ENCODE data around the gene UNKL.
A peak's percentile ranks its signal among the peaks of the same experiment; 100 is the strongest.

Gene UNKL

DNA sequence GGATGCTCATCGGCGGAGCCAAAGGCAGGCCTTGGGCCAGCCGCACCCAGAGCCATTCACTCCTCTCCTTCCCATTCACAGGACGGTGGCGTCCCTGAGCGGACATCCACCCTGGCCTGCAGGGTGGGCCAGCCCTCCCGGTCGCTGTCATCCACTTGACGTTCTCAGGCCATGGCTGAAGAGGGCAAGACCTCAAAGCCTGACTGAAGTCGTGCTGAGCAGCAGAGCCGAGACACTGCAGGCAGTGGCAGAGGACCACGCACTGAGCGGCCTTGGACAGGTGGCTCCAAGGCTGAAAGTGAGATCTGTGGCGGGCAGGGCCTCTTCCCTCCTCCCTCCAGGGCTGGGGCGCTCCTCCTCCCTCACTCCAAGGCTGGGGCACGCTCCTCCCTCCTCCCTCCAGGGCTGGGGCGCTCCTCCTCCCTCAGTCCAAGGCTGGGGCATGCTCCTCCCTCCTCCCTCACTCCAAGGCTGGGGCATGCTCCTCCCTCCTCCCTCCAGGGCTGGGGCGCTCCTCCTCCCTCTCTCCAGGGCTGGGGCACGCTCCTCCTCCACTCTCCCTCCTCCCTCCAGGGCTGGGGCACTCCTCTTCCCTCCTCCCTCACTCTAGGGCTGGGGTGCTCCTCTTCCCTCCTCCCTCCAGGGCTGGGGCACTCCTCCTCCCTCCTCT is 38.6 kb downstream of the UNKL start:
- DNase-seq (ENCODE audit: low read depth) = no peak

DNA sequence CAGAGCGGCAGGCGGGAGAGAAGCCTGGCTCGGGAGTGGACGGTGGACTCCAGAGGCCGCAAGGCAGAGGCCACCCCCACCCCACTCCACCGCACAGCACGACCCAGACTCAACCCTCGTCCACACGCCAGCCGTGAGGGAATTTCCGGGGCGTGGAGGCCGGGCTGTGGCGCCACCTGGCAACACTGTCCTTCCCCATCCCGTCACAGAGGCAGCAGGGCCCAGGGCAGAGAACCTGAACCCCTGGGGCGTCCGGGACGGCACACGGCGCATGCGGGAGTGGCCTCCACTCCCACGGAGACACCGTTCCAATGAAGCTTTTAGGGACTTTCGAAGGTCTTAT is 39.2 kb downstream of the UNKL start:
- DNase-seq (ENCODE audit: low read depth) = no peak

DNA sequence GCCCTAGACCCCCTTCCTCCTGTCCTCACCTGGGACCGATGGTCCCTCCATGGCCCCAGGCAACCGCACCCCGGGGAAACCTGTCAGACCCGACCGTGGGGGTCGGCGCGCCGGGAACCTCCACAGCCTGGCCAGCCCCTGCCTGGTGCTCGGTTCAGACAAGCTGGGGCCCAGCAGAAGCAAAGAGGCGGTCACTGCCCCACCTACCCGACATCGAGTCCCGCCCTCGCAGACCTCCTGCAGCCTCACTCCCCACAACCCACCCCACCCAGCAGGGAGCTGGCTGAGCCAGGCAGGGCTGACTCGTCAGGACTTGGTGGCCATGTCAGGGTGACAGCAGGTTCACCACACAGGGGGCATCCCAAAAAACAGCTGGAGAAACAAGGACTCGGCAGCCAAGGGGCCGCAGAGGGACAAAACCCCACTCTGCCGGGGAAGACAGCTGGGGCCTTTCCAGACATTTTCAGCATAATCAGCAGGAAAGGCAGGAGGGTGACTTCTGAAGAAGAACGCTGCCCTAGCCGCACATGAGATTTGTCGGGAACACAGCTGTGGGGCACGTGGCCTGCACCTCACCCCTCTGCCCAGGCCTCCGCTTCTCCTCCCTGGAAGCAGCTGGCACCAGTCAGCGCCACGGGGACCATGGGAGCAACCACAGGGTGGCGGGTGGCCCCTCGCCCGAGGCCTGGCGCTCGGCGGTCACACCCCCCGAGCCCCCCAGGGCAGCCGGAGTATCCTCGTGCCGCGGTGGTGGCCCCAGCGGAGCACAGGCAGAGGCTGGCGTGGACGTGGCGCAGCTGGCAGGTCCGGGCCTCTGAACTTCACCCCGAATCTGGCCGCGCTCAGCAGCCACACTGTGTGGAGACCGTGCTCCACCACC is 39.8 kb downstream of the UNKL start:
- no peak for DNase-seq (ENCODE audit: low read depth)

DNA sequence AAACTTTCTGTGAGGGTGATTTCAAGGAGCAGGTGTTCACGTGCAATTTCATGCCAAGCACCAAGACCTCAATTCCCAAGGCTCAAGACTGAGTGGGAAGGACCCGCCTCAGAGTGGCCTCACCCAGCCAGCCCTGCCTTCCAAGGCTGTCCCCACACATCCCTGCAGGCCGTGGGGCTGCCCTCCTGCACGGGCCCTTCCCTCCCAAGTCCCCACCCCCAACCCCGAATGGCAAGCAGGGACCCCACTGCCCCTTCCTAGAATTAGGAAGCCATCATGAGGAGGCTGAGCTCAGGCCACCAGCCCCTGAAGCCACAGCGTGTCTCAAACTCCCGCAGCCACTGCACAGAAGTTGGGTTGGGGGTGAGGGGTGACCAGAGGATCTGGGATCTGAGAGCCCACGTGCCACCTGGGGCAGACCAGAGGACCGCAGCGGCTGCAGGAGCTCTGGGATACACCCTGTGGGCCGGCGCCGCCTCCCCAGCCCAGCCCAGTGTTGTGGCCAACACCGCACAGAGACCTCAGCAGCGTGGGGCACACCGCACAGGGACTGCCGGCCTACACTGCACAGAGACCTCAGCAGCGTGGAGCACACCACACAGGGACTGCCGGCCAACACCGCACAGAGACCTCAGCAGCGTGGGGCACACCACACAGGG is 42.1 kb downstream of the UNKL start:
- no peak for DNase-seq (ENCODE audit: low read depth)

- no peak for DNase-seq (ENCODE audit: low read depth)
Measured at GRCh38 chr16:1371054-1371978, 43.2 kb downstream of the UNKL start.

DNA sequence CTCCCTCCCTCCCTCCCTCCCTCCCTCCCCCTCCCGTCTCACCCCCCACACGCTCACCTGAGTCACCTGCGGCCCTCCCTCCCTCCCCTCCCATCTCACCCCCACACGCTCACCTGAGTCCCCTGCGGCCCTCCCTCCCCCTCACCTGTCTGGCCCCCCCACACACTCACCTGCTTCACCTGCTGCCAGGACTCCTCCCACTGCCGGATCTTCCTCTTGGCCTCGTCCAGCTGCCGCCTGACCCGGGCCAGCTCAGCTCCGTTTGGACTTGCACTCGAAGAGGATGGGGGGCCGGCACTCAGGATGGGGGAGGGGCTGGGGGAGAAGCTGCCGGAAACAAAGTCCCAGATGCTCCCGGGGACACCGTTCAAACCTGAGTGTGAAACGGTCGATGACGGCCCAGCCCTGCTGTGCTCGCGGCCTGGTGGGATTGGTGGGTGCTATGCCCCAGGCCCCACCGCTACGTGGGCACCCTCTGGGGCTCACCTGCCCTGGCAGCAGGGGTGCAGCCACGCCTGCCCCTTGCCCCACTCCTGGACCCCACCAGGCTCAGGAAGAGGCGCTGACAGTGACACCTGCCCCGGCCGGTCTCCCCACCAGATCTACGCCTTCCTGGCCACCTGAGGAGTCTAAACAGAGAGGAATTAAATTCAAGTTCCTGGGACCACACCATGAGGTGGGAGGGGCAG is 46.9 kb downstream of the UNKL start:
- DNase-seq (ENCODE audit: low read depth) = no peak

DNA sequence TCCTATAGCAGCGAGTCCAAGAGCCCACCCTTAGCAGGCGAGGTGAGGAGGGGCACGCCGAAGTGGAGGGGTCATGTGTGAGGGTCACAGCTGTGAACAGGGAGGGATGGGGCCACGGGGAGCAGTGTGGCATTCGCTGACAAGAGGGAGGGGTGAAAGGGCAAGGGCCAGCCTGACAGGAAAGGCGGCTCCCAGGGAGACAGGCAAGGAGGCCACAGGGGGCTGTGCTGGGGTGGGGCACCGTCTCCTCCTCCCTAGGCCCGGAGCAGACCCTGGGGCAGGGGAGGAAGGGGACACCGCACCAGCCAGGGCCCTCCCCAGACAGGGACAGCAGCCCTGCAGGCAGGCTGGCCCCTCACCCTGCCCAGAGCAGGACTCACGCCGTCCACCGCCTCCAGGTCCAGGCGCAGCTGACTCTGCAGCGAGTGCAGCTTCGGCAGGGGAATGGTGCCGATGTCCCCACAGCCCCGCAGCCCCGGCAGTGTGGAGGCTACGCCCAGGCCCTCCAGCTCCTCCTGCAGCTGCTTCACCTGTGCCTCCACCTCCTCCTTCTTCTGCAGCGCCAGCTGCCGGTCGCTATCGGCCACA is 47.7 kb downstream of the UNKL start:
- DNase-seq (ENCODE audit: low read depth) = no peak

DNA sequence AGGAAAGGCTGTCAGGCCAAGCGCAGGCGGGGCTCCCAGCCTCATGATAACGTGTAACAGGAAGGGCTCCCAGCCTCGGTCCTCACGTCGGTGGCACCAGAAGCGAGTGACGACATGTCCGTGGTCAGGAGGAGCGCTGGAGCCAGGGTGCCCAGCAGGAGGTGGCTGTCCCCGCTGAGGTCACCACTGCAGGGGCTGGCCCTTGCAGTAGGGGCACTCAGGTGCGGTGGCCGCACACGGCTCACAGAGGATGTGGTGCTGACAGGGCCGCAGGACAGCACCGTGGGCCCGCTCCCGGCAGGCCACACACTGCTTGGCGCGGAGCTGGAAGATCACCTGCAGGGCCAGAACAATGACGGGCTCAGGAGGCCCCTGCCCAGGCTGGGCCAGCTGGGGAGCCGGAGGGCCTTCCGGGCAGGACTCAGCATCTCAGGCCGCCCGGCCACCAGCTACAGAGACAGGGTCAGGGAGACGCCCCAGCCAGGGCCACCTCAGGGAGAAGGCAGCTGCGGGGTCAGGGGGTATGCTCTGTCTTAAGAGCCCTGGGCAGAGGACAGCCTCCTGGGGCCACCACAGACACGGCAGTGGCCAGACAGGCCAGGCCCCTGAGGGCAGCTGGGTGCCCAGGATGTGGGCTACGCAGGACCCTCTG is 48.3 kb downstream of the UNKL start:
- DNase-seq (ENCODE audit: low read depth) = no peak

DNA sequence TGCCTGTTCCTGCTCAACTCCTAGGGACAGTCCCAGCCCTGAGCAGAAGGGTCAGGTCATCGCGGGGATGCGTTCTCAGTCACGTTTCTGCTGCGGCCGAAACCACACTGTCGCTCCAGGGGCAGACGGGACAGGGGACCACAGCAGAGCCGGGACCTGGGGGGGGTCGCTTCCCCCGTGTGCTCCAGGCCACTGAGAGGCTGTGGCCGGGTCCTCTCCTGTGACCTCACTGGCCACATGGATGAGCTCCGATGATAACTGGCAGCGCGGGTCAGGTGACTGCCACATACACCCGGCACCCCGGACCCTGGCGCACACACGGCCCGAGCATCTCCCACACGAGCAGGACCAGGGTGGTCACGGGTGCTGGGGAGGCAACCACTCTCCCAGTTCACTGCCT is 50.0 kb downstream of the UNKL start:
- DNase-seq (ENCODE audit: low read depth) = no peak

GRCh38 chr16:1363501-1364041 is 50.9 kb downstream of the UNKL start:
- DNase-seq (ENCODE audit: low read depth) = no peak

DNA sequence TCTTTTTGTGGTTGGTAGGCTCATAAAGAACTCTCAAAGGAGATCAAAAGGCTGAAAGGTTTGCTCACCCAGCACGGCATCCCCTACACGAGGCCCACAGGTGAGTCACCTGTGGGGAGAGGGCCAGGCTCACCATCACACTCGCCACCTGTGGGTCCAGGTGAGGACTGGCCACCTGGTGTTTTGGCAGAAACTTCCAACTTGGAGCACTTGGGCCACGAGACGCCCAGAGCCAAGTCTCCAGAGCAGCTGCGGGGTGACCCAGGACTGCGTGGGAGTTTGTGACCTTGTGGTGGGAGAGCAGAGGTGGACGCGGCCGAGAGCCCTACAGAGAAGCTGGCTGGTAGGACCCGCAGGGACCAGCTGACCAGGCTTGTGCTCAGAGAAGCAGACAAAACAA is 51.7 kb downstream of the UNKL start:
- no peak for DNase-seq (ENCODE audit: low read depth)

- DNase-seq (ENCODE audit: low read depth) = no peak
Measured at GRCh38 chr16:1361685-1362360, 52.7 kb downstream of the UNKL start.

GRCh38 chr16:1357906-1358566 is 56.5 kb downstream of the UNKL start:
- no peak for DNase-seq (ENCODE audit: low read depth)

- no peak for DNase-seq (ENCODE audit: low read depth)
Measured at GRCh38 chr16:1356061-1356900, 58.2 kb downstream of the UNKL start.

- DNase-seq (ENCODE audit: low read depth) = no peak
Measured at GRCh38 chr16:1355591-1355990, 58.9 kb downstream of the UNKL start.

- no peak for DNase-seq (ENCODE audit: low read depth)
Measured at GRCh38 chr16:1354815-1355540, 59.5 kb downstream of the UNKL start.

DNA sequence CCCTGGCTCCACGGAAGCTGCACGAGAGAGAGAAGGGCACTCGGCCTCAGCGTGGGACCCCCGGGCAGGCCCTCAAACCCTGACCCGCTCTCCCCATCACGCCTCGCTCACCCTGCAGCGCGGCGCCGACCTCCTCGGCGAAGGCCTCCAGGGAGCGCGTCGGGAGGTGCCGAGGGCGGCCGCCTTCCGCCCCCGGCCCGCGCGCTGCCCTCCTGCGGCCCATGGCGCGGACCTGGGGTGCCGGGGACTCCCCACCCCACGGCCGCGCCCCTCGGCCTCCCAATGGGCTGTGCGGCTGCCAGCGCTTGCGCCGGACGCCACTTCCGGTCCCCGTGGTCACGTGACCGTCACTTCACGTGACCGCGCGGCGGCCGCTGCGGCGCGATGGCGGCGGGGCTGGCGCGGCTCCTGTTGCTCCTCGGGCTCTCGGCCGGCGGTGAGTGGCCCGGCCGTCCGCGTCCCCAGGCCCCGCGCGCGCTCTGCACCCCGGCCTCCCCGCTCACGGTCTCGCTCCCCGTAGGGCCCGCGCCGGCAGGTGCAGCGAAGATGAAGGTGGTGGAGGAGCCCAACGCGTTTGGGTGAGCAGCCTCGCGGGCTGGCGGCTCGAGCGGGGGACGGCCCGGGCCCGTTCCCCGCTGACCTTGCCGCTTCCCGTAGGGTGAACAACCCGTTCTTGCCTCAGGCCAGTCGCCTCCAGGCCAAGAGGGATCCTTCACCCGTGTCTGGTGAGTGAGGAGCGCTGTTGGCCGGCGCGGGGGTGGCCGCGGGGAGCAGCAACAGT is 62.7 kb downstream of the UNKL start, which contains the start of the genes GNPTG and TSR3:
GNPTG (plus strand) TSS at position 350 of the 781 bp plus-strand sequence; CDS start at position 385, 35 bp downstream.
TSR3 (minus strand) TSS at position 297 of the 781 bp plus-strand sequence; CDS start at position 223, 74 bp downstream.
- peak; percentile 76 for DNase-seq (ENCODE audit: low read depth)
